ENCODE measurements around the gene MTHFD1L. TPM values are rescaled to one million over a fixed set of nuclear protein-coding genes. Genes with fewer than 3 reads are reported as not detected.
A peak's percentile ranks its signal among the peaks of the same experiment; 100 is the strongest.

Gene MTHFD1L
- total RNA-seq, 2 experiments from 2014 or later, result 103 to 129 TPM

- H3K4me1 Mint-ChIP-seq, result peaks cover 18% of the 10 kb centered on the region
- H3K9me3 Mint-ChIP-seq (ENCODE audit: low read depth), result no peaks in the 10 kb centered on the region
- no peak overlapping the region for H3K27ac Mint-ChIP-seq
- H3K36me3 Mint-ChIP-seq (ENCODE audit: low read depth), result peaks cover 37% of the 10 kb centered on the region
- intact Hi-C loops (cut with DNase I, micrococcal nuclease), result no loop called here
- ATAC-seq (no peak), DNase-seq (no peak)
- H3K27me3 Mint-ChIP-seq, result no peaks in the 10 kb centered on the region
- no peak overlapping the region for H3K4me3 Mint-ChIP-seq
- ChIA-PET CTCF (interaction anchor here (0.6 to 1.2 kb wide), 2 partner anchors 83 to 96 kb away, joined by 3 read pairs; no protein-coding TSS in a partner anchor), POLR2A (no interaction called here)
Measured at GRCh38 chr6:150899231-150899630, 33.7 kb downstream of the MTHFD1L start.

GRCh38 chr6:150900049-150900448 is 34.5 kb downstream of the MTHFD1L start:
- POLR2A ChIA-PET, result no interaction called here
- Mint-ChIP-seq H3K4me1 (peaks cover 10% of the 10 kb centered on the region), H3K4me3 (no peak overlapping the region), H3K27me3 (no peaks in the 10 kb centered on the region), H3K9me3 (ENCODE audit: low read depth) (no peaks in the 10 kb centered on the region), H3K27ac (no peak overlapping the region), H3K36me3 (ENCODE audit: low read depth) (peaks cover 37% of the 10 kb centered on the region)
- no peak for ATAC-seq
- intact Hi-C loops (cut with DNase I, micrococcal nuclease), result no loop called here
- no peak for DNase-seq
- CTCF ChIA-PET, result interaction anchor here (0.6 to 4.6 kb wide), 4 partner anchors 7 to 424 kb away, joined by 3 to 25 read pairs (median 4); no protein-coding TSS in a partner anchor

- Mint-ChIP-seq H3K4me1 (no peaks in the 10 kb centered on the region), H3K27ac (no peak overlapping the region), H3K27me3 (no peaks in the 10 kb centered on the region), H3K9me3 (ENCODE audit: low read depth) (no peaks in the 10 kb centered on the region), H3K4me3 (no peak overlapping the region), H3K36me3 (ENCODE audit: low read depth) (peaks cover 41% of the 10 kb centered on the region)
- ATAC-seq (no peak), DNase-seq (no peak)
- intact Hi-C loops (cut with DNase I, micrococcal nuclease), result no loop called here
- POLR2A ChIA-PET, result no interaction called here
- CTCF ChIA-PET, result interaction anchor here (0.6 to 4.6 kb wide), 5 partner anchors 9 to 420 kb away, joined by 3 to 25 read pairs (median 3); no protein-coding TSS in a partner anchor
Measured at GRCh38 chr6:150902142-150902776, 36.8 kb downstream of the MTHFD1L start.

- POLR2A ChIA-PET, result no interaction called here
- ATAC-seq (peak; percentile 47), DNase-seq (no peak)
- Mint-ChIP-seq H3K9me3 (ENCODE audit: low read depth) (no peaks in the 10 kb centered on the region), H3K27ac (no peak overlapping the region), H3K4me3 (no peak overlapping the region), H3K36me3 (ENCODE audit: low read depth) (peaks cover 48% of the 10 kb centered on the region), H3K4me1 (no peaks in the 10 kb centered on the region), H3K27me3 (no peaks in the 10 kb centered on the region)
- intact Hi-C loops (cut with DNase I, micrococcal nuclease), result no loop called here
- CTCF ChIA-PET, result no interaction called here
Measured at GRCh38 chr6:150905769-150906168, 40.3 kb downstream of the MTHFD1L start.

GRCh38 chr6:150906641-150907326 is 41.3 kb downstream of the MTHFD1L start:
- H3K4me1 Mint-ChIP-seq, result no peaks in the 10 kb centered on the region
- H3K36me3 Mint-ChIP-seq (ENCODE audit: low read depth), result peaks cover 54% of the 10 kb centered on the region
- H3K4me3 Mint-ChIP-seq, result no peak overlapping the region
- intact Hi-C loops (cut with DNase I, micrococcal nuclease), result no loop called here
- ATAC-seq (no peak), DNase-seq (no peak)
- H3K9me3 Mint-ChIP-seq (ENCODE audit: low read depth), result no peaks in the 10 kb centered on the region
- ChIA-PET CTCF (interaction anchor here (0.7 to 1.9 kb wide), 2 partner anchors 15 to 466 kb away, joined by 4 to 5 read pairs; no protein-coding TSS in a partner anchor), POLR2A (no interaction called here)
- no peak overlapping the region for H3K27ac Mint-ChIP-seq
- H3K27me3 Mint-ChIP-seq, result no peaks in the 10 kb centered on the region

GRCh38 chr6:150907383-150907782 is 41.9 kb downstream of the MTHFD1L start:
- ATAC-seq (no peak), DNase-seq (no peak)
- intact Hi-C loops (cut with DNase I, micrococcal nuclease), result no loop called here
- H3K36me3 Mint-ChIP-seq (ENCODE audit: low read depth), result peaks cover 58% of the 10 kb centered on the region
- H3K4me1 Mint-ChIP-seq, result no peaks in the 10 kb centered on the region
- no peaks in the 10 kb centered on the region for H3K9me3 Mint-ChIP-seq (ENCODE audit: low read depth)
- H3K27ac Mint-ChIP-seq, result no peak overlapping the region
- no peak overlapping the region for H3K4me3 Mint-ChIP-seq
- no peaks in the 10 kb centered on the region for H3K27me3 Mint-ChIP-seq
- POLR2A ChIA-PET, result interaction anchor here (0.6 kb wide), 1 partner anchor 20 kb away, joined by 3 read pairs; no protein-coding TSS in a partner anchor
- CTCF ChIA-PET, result interaction anchor here (0.6 to 1.9 kb wide), 2 partner anchors 15 to 417 kb away, joined by 3 to 5 read pairs; no protein-coding TSS in a partner anchor

GRCh38 chr6:150908901-150909300 is 43.4 kb downstream of the MTHFD1L start:
- CTCF ChIA-PET, result interaction anchor here (0.6 to 1.9 kb wide), 4 partner anchors 12 to 20 kb away, joined by 3 to 4 read pairs (median 4); no protein-coding TSS in a partner anchor
- H3K4me3 Mint-ChIP-seq, result no peak overlapping the region
- POLR2A ChIA-PET, result no interaction called here

GRCh38 chr6:150910561-150910960 is 45.1 kb downstream of the MTHFD1L start:
- Mint-ChIP-seq H3K27me3 (no peaks in the 10 kb centered on the region), H3K9me3 (ENCODE audit: low read depth) (no peaks in the 10 kb centered on the region), H3K4me3 (no peak overlapping the region), H3K27ac (no peak overlapping the region), H3K36me3 (ENCODE audit: low read depth) (peaks cover 48% of the 10 kb centered on the region), H3K4me1 (no peaks in the 10 kb centered on the region)
- DNase-seq (no peak), ATAC-seq (no peak)
- intact Hi-C loops (cut with DNase I, micrococcal nuclease), result no loop called here
- CTCF ChIA-PET, result interaction anchor here (0.8 to 1.2 kb wide), 3 partner anchors 8 to 762 kb away, joined by 3 to 4 read pairs (median 3); no protein-coding TSS in a partner anchor
- POLR2A ChIA-PET, result no interaction called here

More at GRCh38 chr6:150908901-150909300, 43.4 kb downstream of the MTHFD1L start:
- peaks cover 57% of the 10 kb centered on the region for H3K36me3 Mint-ChIP-seq (ENCODE audit: low read depth)
- no peaks in the 10 kb centered on the region for H3K9me3 Mint-ChIP-seq (ENCODE audit: low read depth)
- no peak for DNase-seq
- no peak for ATAC-seq
- intact Hi-C loops (cut with DNase I, micrococcal nuclease), result no loop called here
- H3K4me1 Mint-ChIP-seq, result no peaks in the 10 kb centered on the region
- no peaks in the 10 kb centered on the region for H3K27me3 Mint-ChIP-seq
- H3K27ac Mint-ChIP-seq, result no peak overlapping the region

- Mint-ChIP-seq H3K36me3 (ENCODE audit: low read depth) (peaks cover 51% of the 10 kb centered on the region), H3K4me1 (no peaks in the 10 kb centered on the region), H3K27ac (no peak overlapping the region), H3K27me3 (no peaks in the 10 kb centered on the region), H3K9me3 (ENCODE audit: low read depth) (no peaks in the 10 kb centered on the region), H3K4me3 (no peak overlapping the region)
- CTCF ChIA-PET, result interaction anchor here (0.9 to 1.2 kb wide), 2 partner anchors 23 to 410 kb away, joined by 4 to 5 read pairs; no protein-coding TSS in a partner anchor
- no peak for DNase-seq
- intact Hi-C loops (cut with DNase I, micrococcal nuclease), result no loop called here
- no peak for ATAC-seq
- POLR2A ChIA-PET, result no interaction called here
Measured at GRCh38 chr6:150914372-150914771, 48.9 kb downstream of the MTHFD1L start.

GRCh38 chr6:150915131-150915879 is 49.8 kb downstream of the MTHFD1L start:
- Mint-ChIP-seq H3K9me3 (ENCODE audit: low read depth) (no peaks in the 10 kb centered on the region), H3K27me3 (no peaks in the 10 kb centered on the region), H3K36me3 (ENCODE audit: low read depth) (peaks cover 51% of the 10 kb centered on the region), H3K27ac (no peak overlapping the region), H3K4me3 (no peak overlapping the region), H3K4me1 (no peaks in the 10 kb centered on the region)
- intact Hi-C loops (cut with DNase I, micrococcal nuclease), result no loop called here
- DNase-seq (no peak), ATAC-seq (no peak)
- CTCF ChIA-PET, result interaction anchor here (0.9 to 1.2 kb wide), 3 partner anchors 23 to 409 kb away, joined by 3 to 5 read pairs (median 4); no protein-coding TSS in a partner anchor
- POLR2A ChIA-PET, result no interaction called here

GRCh38 chr6:150915880-150916265 is 50.4 kb downstream of the MTHFD1L start:
- no peak overlapping the region for H3K4me3 Mint-ChIP-seq
- intact Hi-C loops (cut with DNase I, micrococcal nuclease), result no loop called here
- CTCF ChIA-PET, result interaction anchor here (1.2 kb wide), 1 partner anchor 408 kb away, joined by 4 read pairs; no protein-coding TSS in a partner anchor
- H3K27ac Mint-ChIP-seq, result no peak overlapping the region
- ATAC-seq (no peak), DNase-seq (no peak)
- H3K4me1 Mint-ChIP-seq, result no peaks in the 10 kb centered on the region
- H3K9me3 Mint-ChIP-seq (ENCODE audit: low read depth), result no peaks in the 10 kb centered on the region
- peaks cover 47% of the 10 kb centered on the region for H3K36me3 Mint-ChIP-seq (ENCODE audit: low read depth)
- no peaks in the 10 kb centered on the region for H3K27me3 Mint-ChIP-seq
- POLR2A ChIA-PET, result no interaction called here
